KMS-11 (cell line): ENCODE measurements around the gene CACNA2D1.
"Not testable (repeated sequence)": the region's sequence is repeated elsewhere in the genome, so short reads cannot be mapped to it uniquely, and the experiment has no call there.

ENCODE experiments used
- H2AFZ ChIP-seq: fragments of 200-600 bp; sonication (generic); 2 replicates; pipeline ENCODE4 v1.6.1; 2016; ENCODE audit warnings: antibody characterized with exemption, mixed run types, low read depth
- H3K27ac ChIP-seq: fragments of 200-600 bp; sonication (generic); 2 replicates; pipeline ENCODE4 v1.6.1; 2016; ENCODE audit warnings: mild to moderate bottlenecking, mixed run types
- H3K27me3 ChIP-seq: fragments of 200-600 bp; sonication (generic); 2 replicates; pipeline ENCODE4 v1.6.1; 2017; ENCODE audit warnings: mild to moderate bottlenecking, low read depth, mixed run types, moderate library complexity; ENCODE audit not compliant: insufficient read depth
- H3K36me3 ChIP-seq: fragments of 200-600 bp; sonication (generic); 2 replicates; pipeline ENCODE4 v1.6.1; 2017; ENCODE audit warnings: mild to moderate bottlenecking, mixed run types; ENCODE audit not compliant: insufficient read depth
- H3K4me1 ChIP-seq: fragments of 200-600 bp; sonication (generic); 2 replicates; pipeline ENCODE4 v1.6.1; 2016; ENCODE audit warnings: mild to moderate bottlenecking, low read depth, mixed run types; ENCODE audit not compliant: poor library complexity, severe bottlenecking
- H3K4me2 ChIP-seq: fragments of 200-600 bp; sonication (generic); 2 replicates; pipeline ENCODE4 v1.7.0; 2016; ENCODE audit warnings: mild to moderate bottlenecking, mixed run types
- H3K4me3 ChIP-seq: fragments of 200-600 bp; sonication (generic); IDR thresholded peaks from 2 replicates; pipeline ENCODE4 v1.6.1; 2017; ENCODE audit warnings: low read depth, low read length, mixed read lengths; ENCODE audit not compliant: insufficient read depth
- H3K79me2 ChIP-seq: fragments of 200-600 bp; sonication (generic); 2 replicates; pipeline ENCODE4 v1.6.1; 2016; ENCODE audit warnings: low read depth, mixed run types; ENCODE audit not compliant: insufficient read depth
- H3K9ac ChIP-seq: fragments of 200-600 bp; sonication (generic); 2 replicates; pipeline ENCODE4 v1.6.1; 2016; ENCODE audit warnings: mild to moderate bottlenecking, mixed run types
- H4K20me1 ChIP-seq: fragments of 200-600 bp; sonication (generic); 2 replicates; pipeline ENCODE4 v1.6.1; 2016; ENCODE audit warnings: mild to moderate bottlenecking, mixed run types; ENCODE audit not compliant: insufficient read depth
- CTCF ChIP-seq: fragments of 200-600 bp; sonication (generic); conservative IDR thresholded peaks from 2 replicates; pipeline ENCODE4 v1.6.1; 2017; ENCODE audit warnings: low read depth, mild to moderate bottlenecking, antibody characterized with exemption, low read length, moderate library complexity, mixed read lengths

The CACNA2D1 gene

GRCh38 chr7:82146491-82146890 lies 297.1 kb downstream of the CACNA2D1 start:
- Histone ChIP-seq H4K20me1 (no peaks in the 10 kb centered on the region), H3K27me3 (no peaks in the 10 kb centered on the region), H3K4me3 (no peak overlapping the region), H2AFZ (no peak overlapping the region), H3K4me1 (no peaks in the 10 kb centered on the region), H3K27ac (no peak overlapping the region), H3K79me2 (no peaks in the 10 kb centered on the region), H3K9ac (no peak overlapping the region), H3K36me3 (no peaks in the 10 kb centered on the region), H3K4me2 (no peak overlapping the region)
- TF ChIP-seq CTCF, result no peak

- H3K4me2 ChIP-seq, result no peak overlapping the region
- no peaks in the 10 kb centered on the region for H3K4me1 ChIP-seq
- H3K9ac ChIP-seq, result no peak overlapping the region
- no peaks in the 10 kb centered on the region for H3K36me3 ChIP-seq
- H4K20me1 ChIP-seq, result no peaks in the 10 kb centered on the region
- H3K79me2 ChIP-seq, result no peaks in the 10 kb centered on the region
- H2AFZ ChIP-seq, result no peak overlapping the region
- H3K27ac ChIP-seq, result no peak overlapping the region
- no peak for TF ChIP-seq CTCF
- H3K4me3 ChIP-seq, result no peak overlapping the region
- H3K27me3 ChIP-seq, result no peaks in the 10 kb centered on the region
These were observed 301.2 kb downstream of the CACNA2D1 start for GRCh38 chr7:82142263-82142864.

GRCh38 chr7:82141427-82141826 lies 302.1 kb downstream of the CACNA2D1 start:
- Histone ChIP-seq H3K4me1 (no peaks in the 10 kb centered on the region), H4K20me1 (no peaks in the 10 kb centered on the region), H3K9ac (no peak overlapping the region), H3K4me3 (no peak overlapping the region), H3K79me2 (no peaks in the 10 kb centered on the region), H3K27ac (no peak overlapping the region), H2AFZ (no peak overlapping the region), H3K4me2 (no peak overlapping the region), H3K27me3 (no peaks in the 10 kb centered on the region), H3K36me3 (no peaks in the 10 kb centered on the region)
- TF ChIP-seq CTCF, result no peak

- not testable (repeated sequence) for H3K79me2 ChIP-seq, H3K4me1 ChIP-seq, H2AFZ ChIP-seq, H3K4me2 ChIP-seq, H3K27me3 ChIP-seq, H3K27ac ChIP-seq, H3K4me3 ChIP-seq, H4K20me1 ChIP-seq, H3K9ac ChIP-seq, H3K36me3 ChIP-seq
These were observed 303.0 kb downstream of the CACNA2D1 start for GRCh38 chr7:82140608-82141007.

- no peak overlapping the region for H3K4me2 ChIP-seq
- TF ChIP-seq CTCF, result no peak
- H4K20me1 ChIP-seq, result no peaks in the 10 kb centered on the region
- no peak overlapping the region for H2AFZ ChIP-seq
- no peak overlapping the region for H3K4me3 ChIP-seq
- no peak overlapping the region for H3K27ac ChIP-seq
- no peaks in the 10 kb centered on the region for H3K79me2 ChIP-seq
- no peak overlapping the region for H3K9ac ChIP-seq
- no peaks in the 10 kb centered on the region for H3K27me3 ChIP-seq
- no peaks in the 10 kb centered on the region for H3K36me3 ChIP-seq
- H3K4me1 ChIP-seq, result no peaks in the 10 kb centered on the region
These were observed 312.4 kb downstream of the CACNA2D1 start for GRCh38 chr7:82131215-82131614.
